ENCODE results near the gene MATN3. TPM values are rescaled to one million over a fixed set of nuclear protein-coding genes. Genes with fewer than 3 reads are reported as not detected.

Gene MATN3
- total RNA-seq, 2 experiments from 2014 or later, result not detected

- intact Hi-C loops (cut with DNase I, micrococcal nuclease), result no loop called here
- ChIA-PET POLR2A (no interaction called here), CTCF (no interaction called here)
- H3K9me3 ChIP-seq (ENCODE audit: control insufficient read depth in 1 of 2, insufficient read depth in 1 of 2, low read length in 2 of 2), result peaks cover 7 to 9% of the 10 kb centered on the region in 2 experiments
- TF ChIP-seq CTCF (IDR thresholded peaks at IDR 0.05), result no peak
- Mint-ChIP-seq H3K27me3 (no peaks in the 10 kb centered on the region), H3K27ac (no peak overlapping the region), H3K36me3 (ENCODE audit: low read depth) (peaks cover 30% of the 10 kb centered on the region), H3K4me3 (no peak overlapping the region), H3K4me1 (ENCODE audit: low read depth) (no peaks in the 10 kb centered on the region), H3K9me3 (peaks cover 12% of the 10 kb centered on the region)
- peaks cover 8% of the 10 kb centered on the region for H3K36me3 ChIP-seq (ENCODE audit: insufficient read depth, low read length)
- no peak overlapping the region for H3K27ac ChIP-seq (ENCODE audit: low read depth in 1 of 2, low read length in 2 of 2)
- ATAC-seq (ENCODE audit: poor library complexity), result no peak
- no peak overlapping the region for H3K4me3 ChIP-seq (ENCODE audit: low read length)
- H3K27me3 ChIP-seq (ENCODE audit: control insufficient read depth in 1 of 2, insufficient read depth in 2 of 2, low read length in 2 of 2), result no peaks in the 10 kb centered on the region
- no peak for DNase-seq
- H3K4me1 ChIP-seq (ENCODE audit: insufficient read depth, low read length), result no peaks in the 10 kb centered on the region
These were observed 11.2 kb upstream of the MATN3 start for GRCh38 chr2:20023688-20024087.

GRCh38 chr2:20021405-20022009, 9.0 kb upstream of the MATN3 start:
- Histone ChIP-seq H3K27me3 (ENCODE audit: control insufficient read depth in 1 of 2, insufficient read depth in 2 of 2, low read length in 2 of 2) (no peaks in the 10 kb centered on the region), H3K9me3 (ENCODE audit: control insufficient read depth in 1 of 2, insufficient read depth in 1 of 2, low read length in 2 of 2) (peaks cover 7 to 9% of the 10 kb centered on the region in 2 experiments), H3K4me3 (ENCODE audit: low read length) (no peak overlapping the region), H3K36me3 (ENCODE audit: insufficient read depth, low read length) (no peaks in the 10 kb centered on the region), H3K4me1 (ENCODE audit: insufficient read depth, low read length) (no peaks in the 10 kb centered on the region), H3K27ac (ENCODE audit: low read depth in 1 of 2, low read length in 2 of 2) (no peak overlapping the region)
- Mint-ChIP-seq H3K9me3 (peaks cover 10% of the 10 kb centered on the region), H3K4me1 (ENCODE audit: low read depth) (no peaks in the 10 kb centered on the region), H3K27ac (no peak overlapping the region), H3K27me3 (no peaks in the 10 kb centered on the region), H3K36me3 (ENCODE audit: low read depth) (peaks cover 14% of the 10 kb centered on the region), H3K4me3 (no peak overlapping the region)
- ChIA-PET POLR2A (no interaction called here), CTCF (no interaction called here)
- no peak for DNase-seq
- ATAC-seq (ENCODE audit: poor library complexity), result no peak
- no peak for TF ChIP-seq CTCF (IDR thresholded peaks at IDR 0.05)
- intact Hi-C loops (cut with DNase I, micrococcal nuclease), result no loop called here

- H3K36me3 Mint-ChIP-seq (ENCODE audit: low read depth), result peaks cover 14% of the 10 kb centered on the region
- no peak for ATAC-seq (ENCODE audit: poor library complexity)
- H3K27ac ChIP-seq (ENCODE audit: low read depth in 1 of 2, low read length in 2 of 2), result no peak overlapping the region
These were observed 7.3 kb upstream of the MATN3 start for GRCh38 chr2:20019747-20020146.

More at GRCh38 chr2:20019747-20020146, 7.3 kb upstream of the MATN3 start:
- no peak overlapping the region for H3K4me3 ChIP-seq (ENCODE audit: low read length)
- ChIA-PET CTCF (no interaction called here), POLR2A (no interaction called here)
- DNase-seq, result no peak
- no peaks in the 10 kb centered on the region for H3K36me3 ChIP-seq (ENCODE audit: insufficient read depth, low read length)
- no peak overlapping the region for H3K27ac Mint-ChIP-seq
- no peak for TF ChIP-seq CTCF (IDR thresholded peaks at IDR 0.05)
- intact Hi-C loops (cut with DNase I, micrococcal nuclease), result no loop called here
- H3K9me3 ChIP-seq (ENCODE audit: control insufficient read depth in 1 of 2, insufficient read depth in 1 of 2, low read length in 2 of 2), result peaks cover 7 to 9% of the 10 kb centered on the region in 2 experiments
- peaks cover 1% of the 10 kb centered on the region for H3K27me3 Mint-ChIP-seq
- peaks cover 10% of the 10 kb centered on the region for H3K9me3 Mint-ChIP-seq
- H3K4me1 ChIP-seq (ENCODE audit: insufficient read depth, low read length), result no peaks in the 10 kb centered on the region
- H3K27me3 ChIP-seq (ENCODE audit: control insufficient read depth in 1 of 2, insufficient read depth in 2 of 2, low read length in 2 of 2), result no peaks in the 10 kb centered on the region
- H3K4me1 Mint-ChIP-seq (ENCODE audit: low read depth), result no peaks in the 10 kb centered on the region
- H3K4me3 Mint-ChIP-seq, result no peak overlapping the region
